K562 (cell line): ENCODE results near the gene VCX3A. TPM values are rescaled to one million over a fixed set of nuclear protein-coding genes. Genes with fewer than 3 reads are reported as not detected.

ENCODE experiments used
- ATAC-seq: fragments of 200-7000 bp; cut with Tn5 transposase; 3 replicates; pipeline ENCODE4 v1.9.1; 2020; ENCODE audit warnings: moderate library complexity
- BruUV-seq: library from RNA; stranded (reverse); fragments of 400-500 nt; replicated peaks from 2 replicates; lab custom pipeline; 2021; lab: Mats Ljungman, UMichigan
- CTCF ChIA-PET: fragments of 300-600 bp; formaldehyde crosslinking; extraction: SDS; loops from one replicate; lab custom pipeline; 2021; ENCODE audit warnings: low intra/inter-chr PET ratio; lab: Yijun Ruan, JAX
- POLR2A ChIA-PET: fragments of 300-600, 350-650 bp; sonication (Branson Sonifier 250); formaldehyde crosslinking; extraction: SDS; loops from one replicate; lab custom pipeline; 2021; ENCODE audit warnings: antibody characterized with exemption, inconsistent platforms; lab: Yijun Ruan, JAX
- DNase-seq, 4 experiments: peaks; one replicate each; pipeline versions ENCODE4 v3.0.0 to v3.0.0-alpha.2; 2011 to 2018; ENCODE audit warnings: low spot score in 3 of 4, mixed read lengths in 3 of 4; ENCODE audit errors: extremely low read depth in 1 of 4
- FAIRE-seq: peaks from 2 replicates; lab custom pipeline; 2011; peaks lifted over from hg19 to GRCh38; lab: Jason Lieb, UNC
- H2AFZ ChIP-seq: 2 replicates; pipeline ENCODE4 v1.6.0; 2011; ENCODE audit warnings: low read depth, low read length, control low read depth, inconsistent platforms
- H3K27ac ChIP-seq: fragments of 200-600 bp; 3 replicates; pipeline ENCODE4 v1.8.0; 2011; ENCODE audit warnings: low read depth, mild to moderate bottlenecking, control low read depth, inconsistent platforms, low read length, moderate library complexity, mixed read lengths; ENCODE audit errors: extremely low read depth
- H3K27me3 ChIP-seq, 2 experiments: fragments of 300-600 bp in 1 of 2; 2 replicates in 1 of 2; 3 replicates in 1 of 2; pipeline versions ENCODE4 v1.6.0 to v1.8.0; 2011; ENCODE audit warnings: inconsistent platforms in 2 of 2, low read length in 2 of 2, mild to moderate bottlenecking in 1 of 2, mixed read lengths in 1 of 2, moderate library complexity in 1 of 2; ENCODE audit not compliant: control insufficient read depth in 2 of 2, insufficient read depth in 2 of 2
- H3K36me3 ChIP-seq: fragments of 300-600 bp; 3 replicates; pipeline ENCODE4 v1.8.0; 2011; ENCODE audit warnings: mild to moderate bottlenecking, low read length, inconsistent platforms; ENCODE audit not compliant: control insufficient read depth, insufficient read depth
- H3K4me1 ChIP-seq, 2 experiments: fragments of 200-600 bp in 1 of 2; replicated peaks in 1 of 2; 2 replicates in 1 of 2; 3 replicates in 1 of 2; pipeline versions ENCODE4 v1.5.1 to v1.8.0; 2011; ENCODE audit warnings: inconsistent platforms in 2 of 2, low read length in 2 of 2, mild to moderate bottlenecking in 1 of 2, mixed read lengths in 1 of 2, moderate library complexity in 1 of 2; ENCODE audit not compliant: control insufficient read depth in 2 of 2, insufficient read depth in 2 of 2
- H3K4me2 ChIP-seq: 2 replicates; pipeline ENCODE4 v1.6.1; 2011; ENCODE audit warnings: low read length, control low read depth, inconsistent platforms, mixed read lengths; ENCODE audit not compliant: insufficient read depth
- H3K4me3 ChIP-seq: fragments of 200-600 bp; sonication (generic), shearing (Covaris generic); 2 replicates; pipeline ENCODE4 v1.5.1; 2016; ENCODE audit warnings: control low read depth, inconsistent platforms
- H3K79me2 ChIP-seq: fragments of 200-600 bp; 3 replicates; pipeline ENCODE4 v1.8.0; 2011; ENCODE audit warnings: low read length, inconsistent platforms; ENCODE audit not compliant: control insufficient read depth, insufficient read depth
- H3K9ac ChIP-seq, 2 experiments: 2 replicates each; pipeline versions ENCODE4 v1.6.0 to v1.6.1; 2011; ENCODE audit warnings: low read depth in 2 of 2, low read length in 2 of 2, control low read depth in 1 of 2, inconsistent platforms in 1 of 2, mild to moderate bottlenecking in 1 of 2, mixed read lengths in 1 of 2; ENCODE audit not compliant: insufficient read depth in 1 of 2
- H3K9me1 ChIP-seq: one replicate; pipeline ENCODE4 v1.6.0; 2011; ENCODE audit warnings: inconsistent platforms, mild to moderate bottlenecking, low read length, moderate library complexity; ENCODE audit not compliant: control insufficient read depth, insufficient read depth
- H3K9me3 ChIP-seq: replicated peaks from 2 replicates; pipeline ENCODE4 v1.5.1; 2011; ENCODE audit warnings: low read depth, low read length, inconsistent platforms; ENCODE audit not compliant: control insufficient read depth, insufficient read depth
- H4K20me1 ChIP-seq: replicated peaks from 2 replicates; pipeline ENCODE4 v1.6.1; 2011; ENCODE audit warnings: low read length, inconsistent platforms, mixed read lengths; ENCODE audit not compliant: control insufficient read depth, insufficient read depth
- HDAC3 ChIP-seq: fragments of 450-650 bp; IDR thresholded peaks from 2 replicates; pipeline ENCODE4 v1.6.1; 2018; ENCODE audit warnings: borderline replicate concordance, mild to moderate bottlenecking, moderate library complexity; ENCODE audit not compliant: partially characterized antibody
- HDAC6 ChIP-seq: IDR thresholded peaks from 2 replicates; pipeline ENCODE4 v1.6.1; 2012; ENCODE audit warnings: low read depth, mild to moderate bottlenecking, control low read depth, inconsistent platforms, low read length, moderate library complexity
- HSF4 ChIP-seq: fragments of 250-450 bp; sonication (Bioruptor Pico); IDR thresholded peaks from 2 replicates; pipeline ENCODE4 v2.1.2; 2022; ENCODE audit warnings: mild to moderate bottlenecking, moderate library complexity, borderline replicate concordance
- MEF2A ChIP-seq: IDR thresholded peaks from 2 replicates; pipeline ENCODE4 v1.6.1; 2011; ENCODE audit warnings: low read depth, mild to moderate bottlenecking, low read length, moderate library complexity; ENCODE audit not compliant: control insufficient read depth
- NCOA6 ChIP-seq: fragments of 450-650 bp; IDR thresholded peaks from 2 replicates; pipeline ENCODE4 v1.6.1; 2017; ENCODE audit warnings: mild to moderate bottlenecking
- ZNF174 ChIP-seq: fragments of 250-450 bp; sonication (Bioruptor Pico); IDR thresholded peaks from 2 replicates; pipeline ENCODE4 v1.4.0; 2020; ENCODE audit warnings: mild to moderate bottlenecking
- WGBS: fragments of 100-300 bp; shearing (Covaris generic); methylation state at CpG from one replicate; pipeline ENCODE4 v1.1.6; 2016; ENCODE audit warnings: low coverage, mixed read lengths; ENCODE audit not compliant: insufficient coverage; ENCODE audit errors: missing lambda C conversion rate; 5-methylcytosine and 5-hydroxymethylcytosine counted together
- in situ Hi-C: fragments of 300-500 bp; cut with MboI; formaldehyde crosslinking; loops from 4 replicates; pipeline ENCODE4 v1.15.0; 2018; ENCODE audit warnings: inconsistent platforms, mixed read lengths
- intact Hi-C: fragments of 100-400 bp; cut with micrococcal nuclease; formaldehyde crosslinking; loops from 2 replicates; pipeline ENCODE4 v1.14.2; 2022
- polyA plus RNA-seq, 8 experiments: library from polyadenylated mRNA; depleted of rRNA in 4 of 8; stranded (reverse) in 5 of 8; unstranded in 3 of 8; fragments of >200 nt; fragmentation: Nextera tagmentation in 2 of 8; fragmentation: Illumina TruSeq in 1 of 8; extraction: Ambion mirVana in 2 of 8; extraction: Trizol in 1 of 8; gene quantifications; 2 replicates each; pipeline versions ENCODE4 v1.2.1 to v1.2.3, GENCODE V29; 2011 to 2014; ENCODE audit warnings: inconsistent platforms in 1 of 8, missing spikeins in 1 of 8
- total RNA-seq, 7 experiments: library from RNA; depleted of rRNA in 6 of 7; stranded (reverse); fragments of >200 nt in 6 of 7; fragmentation: Illumina TruSeq in 2 of 7; extraction: Trizol in 2 of 7; gene quantifications; 2 replicates each; pipeline versions ENCODE4 v1.2.1 to v1.2.3, GENCODE V29; 2011 to 2021; ENCODE audit warnings: low replicate concordance in 1 of 7
- TF ChIP-seq, protein P1 (sequence below): fragments of 450-650 bp; IDR thresholded peaks from 2 replicates; pipeline ENCODE4 v1.6.1; 2016; ENCODE audit warnings: low read depth, mild to moderate bottlenecking, moderate library complexity
- TF ChIP-seq, protein P2 (sequence below): fragments of 450-650 bp; IDR thresholded peaks from 2 replicates; pipeline ENCODE4 v1.6.1; 2016; ENCODE audit warnings: missing biosample characterization, missing genetic modification characterization
- TF ChIP-seq, protein P3 (sequence below): fragments of 450-650 bp; IDR thresholded peaks from 2 replicates; pipeline ENCODE4 v1.6.1; 2016; ENCODE audit warnings: mild to moderate bottlenecking, moderate library complexity

Gene VCX3A
- total and polyA plus RNA-seq, 9 of the 15 experiments (the other 6 are each of a cell fraction or from before 2014, with no cell fraction given): 0.08 to 64.5 (median 9.2) TPM

DNA sequence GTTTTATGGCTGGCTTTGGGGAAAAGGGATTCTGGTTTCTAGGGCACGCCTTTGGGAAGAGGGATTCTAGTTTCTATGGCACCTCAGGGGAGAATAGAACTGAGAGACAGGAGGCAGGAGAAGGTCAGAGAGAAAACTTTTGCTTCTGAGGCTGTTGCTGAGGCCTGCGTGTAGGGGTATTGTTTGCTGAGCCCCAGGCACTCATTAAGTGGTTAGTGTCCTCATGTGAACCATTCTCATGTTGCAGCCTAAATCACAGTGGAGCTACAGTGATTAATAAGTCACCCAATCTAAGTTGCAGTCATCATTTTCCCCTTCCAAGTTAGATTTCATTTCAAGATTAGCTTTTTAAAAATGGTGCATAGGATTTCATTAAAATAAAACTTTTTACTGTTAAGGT, 29.0 kb downstream of the VCX3A start (continued):
- TF ChIP-seq, protein P1, sequence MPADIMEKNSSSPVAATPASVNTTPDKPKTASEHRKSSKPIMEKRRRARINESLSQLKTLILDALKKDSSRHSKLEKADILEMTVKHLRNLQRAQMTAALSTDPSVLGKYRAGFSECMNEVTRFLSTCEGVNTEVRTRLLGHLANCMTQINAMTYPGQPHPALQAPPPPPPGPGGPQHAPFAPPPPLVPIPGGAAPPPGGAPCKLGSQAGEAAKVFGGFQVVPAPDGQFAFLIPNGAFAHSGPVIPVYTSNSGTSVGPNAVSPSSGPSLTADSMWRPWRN: no peak
- TF ChIP-seq ZNF174: no peak
- TF ChIP-seq MEF2A: no peak
- no peak for TF ChIP-seq NCOA6
- TF ChIP-seq, all 486 proteins: peak for 0

DNA sequence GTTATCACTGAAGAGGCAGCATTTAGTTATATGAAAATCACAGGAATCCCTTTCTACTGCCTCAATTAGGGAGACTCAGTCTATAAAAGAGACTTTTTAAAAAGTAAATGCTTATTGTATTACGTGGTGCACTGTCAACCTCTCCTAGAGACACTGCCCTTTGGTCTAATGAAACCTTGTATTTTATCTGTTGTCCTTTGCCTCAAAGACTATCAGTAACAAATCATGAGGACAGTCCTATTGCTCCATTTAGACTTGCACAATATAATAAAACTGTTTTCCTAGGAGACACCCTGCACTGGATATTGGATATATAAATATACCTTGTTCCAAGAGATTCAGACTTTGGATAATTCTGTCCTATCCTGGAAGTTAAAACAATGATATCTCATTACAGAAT, 34.2 kb downstream of the VCX3A start:
- BruUV-seq: no TSS peak
- 0% methylated on average over 1 of the region's 1 CpG for WGBS
- no peak overlapping the region for H3K27ac ChIP-seq
- H3K27me3 ChIP-seq: no peaks in the 10 kb centered on the region
- DNase-seq: no peak
- no peak overlapping the region for H3K9ac ChIP-seq
- no peak overlapping the region for H3K4me2 ChIP-seq
- H2AFZ ChIP-seq: no peak overlapping the region
- H3K36me3 ChIP-seq: no peaks in the 10 kb centered on the region
- ChIA-PET CTCF (no interaction called here), POLR2A (no interaction called here)
- intact Hi-C loops (no loop called here), in situ Hi-C loops (no loop called here)
- no peaks in the 10 kb centered on the region for H4K20me1 ChIP-seq
- no peak for ATAC-seq
- H3K79me2 ChIP-seq: no peaks in the 10 kb centered on the region
- FAIRE-seq: no peak
- no peak overlapping the region for H3K4me3 ChIP-seq
- no peaks in the 10 kb centered on the region for H3K9me1 ChIP-seq
- H3K4me1 ChIP-seq: no peaks in the 10 kb centered on the region
- no peaks in the 10 kb centered on the region for H3K9me3 ChIP-seq
- TF ChIP-seq HDAC6 (no peak), HDAC3 (no peak), HSF4 (CRISPR knock-in tag) (no peak)
- TF ChIP-seq, protein P2, sequence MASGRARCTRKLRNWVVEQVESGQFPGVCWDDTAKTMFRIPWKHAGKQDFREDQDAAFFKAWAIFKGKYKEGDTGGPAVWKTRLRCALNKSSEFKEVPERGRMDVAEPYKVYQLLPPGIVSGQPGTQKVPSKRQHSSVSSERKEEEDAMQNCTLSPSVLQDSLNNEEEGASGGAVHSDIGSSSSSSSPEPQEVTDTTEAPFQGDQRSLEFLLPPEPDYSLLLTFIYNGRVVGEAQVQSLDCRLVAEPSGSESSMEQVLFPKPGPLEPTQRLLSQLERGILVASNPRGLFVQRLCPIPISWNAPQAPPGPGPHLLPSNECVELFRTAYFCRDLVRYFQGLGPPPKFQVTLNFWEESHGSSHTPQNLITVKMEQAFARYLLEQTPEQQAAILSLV (tag): no peak
- TF ChIP-seq, protein P3, sequence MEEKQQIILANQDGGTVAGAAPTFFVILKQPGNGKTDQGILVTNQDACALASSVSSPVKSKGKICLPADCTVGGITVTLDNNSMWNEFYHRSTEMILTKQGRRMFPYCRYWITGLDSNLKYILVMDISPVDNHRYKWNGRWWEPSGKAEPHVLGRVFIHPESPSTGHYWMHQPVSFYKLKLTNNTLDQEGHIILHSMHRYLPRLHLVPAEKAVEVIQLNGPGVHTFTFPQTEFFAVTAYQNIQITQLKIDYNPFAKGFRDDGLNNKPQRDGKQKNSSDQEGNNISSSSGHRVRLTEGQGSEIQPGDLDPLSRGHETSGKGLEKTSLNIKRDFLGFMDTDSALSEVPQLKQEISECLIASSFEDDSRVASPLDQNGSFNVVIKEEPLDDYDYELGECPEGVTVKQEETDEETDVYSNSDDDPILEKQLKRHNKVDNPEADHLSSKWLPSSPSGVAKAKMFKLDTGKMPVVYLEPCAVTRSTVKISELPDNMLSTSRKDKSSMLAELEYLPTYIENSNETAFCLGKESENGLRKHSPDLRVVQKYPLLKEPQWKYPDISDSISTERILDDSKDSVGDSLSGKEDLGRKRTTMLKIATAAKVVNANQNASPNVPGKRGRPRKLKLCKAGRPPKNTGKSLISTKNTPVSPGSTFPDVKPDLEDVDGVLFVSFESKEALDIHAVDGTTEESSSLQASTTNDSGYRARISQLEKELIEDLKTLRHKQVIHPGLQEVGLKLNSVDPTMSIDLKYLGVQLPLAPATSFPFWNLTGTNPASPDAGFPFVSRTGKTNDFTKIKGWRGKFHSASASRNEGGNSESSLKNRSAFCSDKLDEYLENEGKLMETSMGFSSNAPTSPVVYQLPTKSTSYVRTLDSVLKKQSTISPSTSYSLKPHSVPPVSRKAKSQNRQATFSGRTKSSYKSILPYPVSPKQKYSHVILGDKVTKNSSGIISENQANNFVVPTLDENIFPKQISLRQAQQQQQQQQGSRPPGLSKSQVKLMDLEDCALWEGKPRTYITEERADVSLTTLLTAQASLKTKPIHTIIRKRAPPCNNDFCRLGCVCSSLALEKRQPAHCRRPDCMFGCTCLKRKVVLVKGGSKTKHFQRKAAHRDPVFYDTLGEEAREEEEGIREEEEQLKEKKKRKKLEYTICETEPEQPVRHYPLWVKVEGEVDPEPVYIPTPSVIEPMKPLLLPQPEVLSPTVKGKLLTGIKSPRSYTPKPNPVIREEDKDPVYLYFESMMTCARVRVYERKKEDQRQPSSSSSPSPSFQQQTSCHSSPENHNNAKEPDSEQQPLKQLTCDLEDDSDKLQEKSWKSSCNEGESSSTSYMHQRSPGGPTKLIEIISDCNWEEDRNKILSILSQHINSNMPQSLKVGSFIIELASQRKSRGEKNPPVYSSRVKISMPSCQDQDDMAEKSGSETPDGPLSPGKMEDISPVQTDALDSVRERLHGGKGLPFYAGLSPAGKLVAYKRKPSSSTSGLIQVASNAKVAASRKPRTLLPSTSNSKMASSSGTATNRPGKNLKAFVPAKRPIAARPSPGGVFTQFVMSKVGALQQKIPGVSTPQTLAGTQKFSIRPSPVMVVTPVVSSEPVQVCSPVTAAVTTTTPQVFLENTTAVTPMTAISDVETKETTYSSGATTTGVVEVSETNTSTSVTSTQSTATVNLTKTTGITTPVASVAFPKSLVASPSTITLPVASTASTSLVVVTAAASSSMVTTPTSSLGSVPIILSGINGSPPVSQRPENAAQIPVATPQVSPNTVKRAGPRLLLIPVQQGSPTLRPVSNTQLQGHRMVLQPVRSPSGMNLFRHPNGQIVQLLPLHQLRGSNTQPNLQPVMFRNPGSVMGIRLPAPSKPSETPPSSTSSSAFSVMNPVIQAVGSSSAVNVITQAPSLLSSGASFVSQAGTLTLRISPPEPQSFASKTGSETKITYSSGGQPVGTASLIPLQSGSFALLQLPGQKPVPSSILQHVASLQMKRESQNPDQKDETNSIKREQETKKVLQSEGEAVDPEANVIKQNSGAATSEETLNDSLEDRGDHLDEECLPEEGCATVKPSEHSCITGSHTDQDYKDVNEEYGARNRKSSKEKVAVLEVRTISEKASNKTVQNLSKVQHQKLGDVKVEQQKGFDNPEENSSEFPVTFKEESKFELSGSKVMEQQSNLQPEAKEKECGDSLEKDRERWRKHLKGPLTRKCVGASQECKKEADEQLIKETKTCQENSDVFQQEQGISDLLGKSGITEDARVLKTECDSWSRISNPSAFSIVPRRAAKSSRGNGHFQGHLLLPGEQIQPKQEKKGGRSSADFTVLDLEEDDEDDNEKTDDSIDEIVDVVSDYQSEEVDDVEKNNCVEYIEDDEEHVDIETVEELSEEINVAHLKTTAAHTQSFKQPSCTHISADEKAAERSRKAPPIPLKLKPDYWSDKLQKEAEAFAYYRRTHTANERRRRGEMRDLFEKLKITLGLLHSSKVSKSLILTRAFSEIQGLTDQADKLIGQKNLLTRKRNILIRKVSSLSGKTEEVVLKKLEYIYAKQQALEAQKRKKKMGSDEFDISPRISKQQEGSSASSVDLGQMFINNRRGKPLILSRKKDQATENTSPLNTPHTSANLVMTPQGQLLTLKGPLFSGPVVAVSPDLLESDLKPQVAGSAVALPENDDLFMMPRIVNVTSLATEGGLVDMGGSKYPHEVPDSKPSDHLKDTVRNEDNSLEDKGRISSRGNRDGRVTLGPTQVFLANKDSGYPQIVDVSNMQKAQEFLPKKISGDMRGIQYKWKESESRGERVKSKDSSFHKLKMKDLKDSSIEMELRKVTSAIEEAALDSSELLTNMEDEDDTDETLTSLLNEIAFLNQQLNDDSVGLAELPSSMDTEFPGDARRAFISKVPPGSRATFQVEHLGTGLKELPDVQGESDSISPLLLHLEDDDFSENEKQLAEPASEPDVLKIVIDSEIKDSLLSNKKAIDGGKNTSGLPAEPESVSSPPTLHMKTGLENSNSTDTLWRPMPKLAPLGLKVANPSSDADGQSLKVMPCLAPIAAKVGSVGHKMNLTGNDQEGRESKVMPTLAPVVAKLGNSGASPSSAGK: no peak
